Naive B cell (primary cell): ENCODE data around the gene SOHLH2. TPM values are rescaled to one million over a fixed set of nuclear protein-coding genes. Genes with fewer than 3 reads are reported as not detected.

Experiments
- ATAC-seq, 2 donors: fragments of 150-1000 bp; cut with Tn5 transposase; 2 replicates each; pipeline ENCODE4 v1.10.0; 2021; ENCODE audit warnings: low read depth in 2 of 2, mild to moderate bottlenecking in 2 of 2, moderate library complexity in 2 of 2
- DNase-seq: peaks from one replicate; pipeline ENCODE4 v3.0.0; 2022
- H3K27ac Mint-ChIP-seq, 6 donors: one replicate each; pipeline ENCODE4 v1.8.0; 2020 to 2022; ENCODE audit warnings: mild to moderate bottlenecking in 6 of 6, mixed read lengths in 6 of 6, moderate library complexity in 5 of 6, inconsistent platforms in 2 of 6
- H3K27me3 Mint-ChIP-seq, 3 donors: one replicate each; pipeline ENCODE4 v1.8.0; 2021 to 2022; ENCODE audit warnings: mixed read lengths in 3 of 3, mild to moderate bottlenecking in 1 of 3
- H3K36me3 Mint-ChIP-seq, 2 donors: one replicate each; pipeline ENCODE4 v1.8.0; 2020 to 2022; ENCODE audit warnings: mixed read lengths in 2 of 2, inconsistent platforms in 1 of 2, mild to moderate bottlenecking in 1 of 2
- H3K4me1 Mint-ChIP-seq, 3 donors: one replicate each; pipeline ENCODE4 v1.8.0; 2020 to 2022; ENCODE audit warnings: mixed read lengths in 3 of 3, inconsistent platforms in 1 of 3, mild to moderate bottlenecking in 1 of 3, moderate library complexity in 1 of 3
- H3K4me3 Mint-ChIP-seq, 8 donors: one replicate each; pipeline ENCODE4 v1.8.0; 2020 to 2022; ENCODE audit warnings: mild to moderate bottlenecking in 8 of 8, mixed read lengths in 8 of 8, moderate library complexity in 8 of 8, inconsistent platforms in 2 of 8
- H3K9me3 Mint-ChIP-seq, 7 donors: one replicate each; pipeline ENCODE4 v1.8.0; 2020 to 2022; ENCODE audit warnings: mixed read lengths in 7 of 7, mild to moderate bottlenecking in 5 of 7, inconsistent platforms in 2 of 7, moderate library complexity in 1 of 7
- polyA plus RNA-seq, 6 donors: library from polyadenylated mRNA; unstranded; fragments of 300-500 nt; fragmentation: Illumina TruSeq; gene quantifications; one replicate each; pipeline ENCODE4 v1.2.3, GENCODE V29; 2021; ENCODE audit warnings: low read depth in 6 of 6

Gene SOHLH2, protein sequence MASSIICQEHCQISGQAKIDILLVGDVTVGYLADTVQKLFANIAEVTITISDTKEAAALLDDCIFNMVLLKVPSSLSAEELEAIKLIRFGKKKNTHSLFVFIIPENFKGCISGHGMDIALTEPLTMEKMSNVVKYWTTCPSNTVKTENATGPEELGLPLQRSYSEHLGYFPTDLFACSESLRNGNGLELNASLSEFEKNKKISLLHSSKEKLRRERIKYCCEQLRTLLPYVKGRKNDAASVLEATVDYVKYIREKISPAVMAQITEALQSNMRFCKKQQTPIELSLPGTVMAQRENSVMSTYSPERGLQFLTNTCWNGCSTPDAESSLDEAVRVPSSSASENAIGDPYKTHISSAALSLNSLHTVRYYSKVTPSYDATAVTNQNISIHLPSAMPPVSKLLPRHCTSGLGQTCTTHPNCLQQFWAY
- not detected for polyA plus RNA-seq

DNA sequence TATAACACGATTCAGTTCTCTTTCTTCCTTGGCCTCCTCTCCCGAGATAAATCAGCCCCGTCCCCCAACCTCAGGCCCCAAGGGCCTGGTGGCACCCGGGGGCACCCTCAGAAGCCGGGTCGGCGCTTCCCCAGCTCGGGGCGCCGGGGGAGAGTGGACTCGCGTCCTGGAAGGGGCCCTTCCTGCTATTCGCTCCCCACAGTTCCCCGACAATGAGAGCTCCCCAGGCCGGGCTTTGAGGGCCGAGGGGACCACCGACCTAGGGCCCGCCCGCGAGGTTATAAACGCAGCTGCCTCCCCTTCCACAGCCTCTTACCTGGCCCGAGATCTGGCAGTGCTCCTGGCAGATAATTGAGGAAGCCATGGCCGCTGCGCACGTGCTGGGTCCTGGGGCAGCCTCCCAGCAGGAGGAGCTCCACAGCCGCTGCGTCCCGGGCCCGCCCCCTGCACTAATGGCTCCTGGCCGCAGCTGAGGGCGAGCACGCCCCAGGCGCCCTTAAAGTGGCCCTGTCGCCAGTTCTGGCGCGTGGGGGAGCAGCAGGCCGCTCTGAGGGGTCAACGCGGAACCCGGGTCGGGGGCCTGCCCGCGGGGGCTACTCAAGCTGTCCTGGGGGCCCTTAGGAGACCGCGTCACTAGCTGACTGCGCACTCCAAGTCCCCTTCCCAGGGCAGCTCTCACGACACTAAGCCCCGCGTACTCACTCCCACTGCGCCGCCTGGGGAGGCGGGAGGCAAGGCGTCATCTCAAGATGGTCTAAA is at the start of gene SOHLH2:
Gene SOHLH2 (minus strand): TSS at position 394 of the 759 bp plus-strand sequence. CDS start 30 bp downstream, at position 364.
- Mint-ChIP-seq H3K4me3 (no peak within 1 kb of the TSS), H3K27me3 (peaks cover 0 to 9% (median 0%) of the 10 kb centered on the region in 3 donors), H3K4me1 (no peaks in the 10 kb centered on the region), H3K27ac (no peak within 1 kb of the TSS), H3K36me3 (peaks cover 0 to 3% of the 10 kb centered on the region in 2 donors), H3K9me3 (peaks cover 0 to 16% (median 7%) of the 10 kb centered on the region in 7 donors)
- DNase-seq (no peak), ATAC-seq (no peak)

DNA sequence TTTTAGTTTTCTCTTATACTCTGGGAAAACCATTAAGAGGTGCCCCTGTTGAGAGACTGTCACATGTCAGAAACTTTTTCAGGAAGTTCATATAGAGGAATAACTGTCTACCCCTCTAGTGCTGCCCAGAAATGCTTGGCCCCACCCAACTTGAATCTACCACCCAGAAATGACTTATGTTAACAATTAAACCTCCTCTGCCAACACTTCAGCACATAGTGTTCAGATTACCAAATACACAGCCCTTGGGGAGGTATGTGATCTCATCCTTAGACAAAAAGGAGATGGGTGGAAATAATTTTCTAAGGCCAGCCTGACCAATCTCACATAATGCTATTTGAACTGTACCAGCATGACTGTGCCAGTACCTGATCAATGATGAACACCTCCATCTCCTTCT is 47.6 kb upstream of the SOHLH2 start:
- DNase-seq = no peak
- no peaks in the 10 kb centered on the region for H3K9me3 Mint-ChIP-seq
- H3K4me3 Mint-ChIP-seq = no peak overlapping the region
- ATAC-seq = no peak
- H3K36me3 Mint-ChIP-seq = no peaks in the 10 kb centered on the region
- no peaks in the 10 kb centered on the region for H3K4me1 Mint-ChIP-seq
- peaks cover 0 to under 1% (median under 1%) of the 10 kb centered on the region in 3 donors for H3K27me3 Mint-ChIP-seq
- no peak overlapping the region for H3K27ac Mint-ChIP-seq

DNA sequence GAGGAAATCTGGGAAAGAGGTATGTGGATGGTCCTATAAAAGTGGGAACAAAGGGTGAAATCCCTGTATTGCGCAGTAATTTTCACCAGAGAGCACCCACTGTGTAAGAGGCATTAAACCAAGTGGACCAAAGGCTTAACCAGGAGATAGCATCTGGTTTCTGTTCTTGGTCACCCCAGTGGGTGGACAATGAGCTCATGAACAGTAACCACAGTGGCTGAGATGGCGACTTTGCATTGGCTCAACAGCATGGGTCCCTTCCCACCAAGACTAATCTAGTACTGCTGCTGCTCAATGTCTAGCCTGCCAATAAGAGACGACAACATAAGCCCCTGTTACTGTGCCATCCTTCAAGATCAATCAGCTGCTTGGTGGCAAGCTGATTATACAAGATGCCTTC is 46.7 kb upstream of the SOHLH2 start:
- Mint-ChIP-seq H3K27me3 (peaks cover 0 to 5% (median 4%) of the 10 kb centered on the region in 3 donors), H3K27ac (peak overlapping the region in 1 of 6 donors; percentile 38), H3K36me3 (no peaks in the 10 kb centered on the region), H3K4me1 (no peaks in the 10 kb centered on the region), H3K4me3 (no peak overlapping the region), H3K9me3 (peaks cover 0 to under 1% (median 0%) of the 10 kb centered on the region in 7 donors)
- DNase-seq = no peak
- no peak for ATAC-seq

DNA sequence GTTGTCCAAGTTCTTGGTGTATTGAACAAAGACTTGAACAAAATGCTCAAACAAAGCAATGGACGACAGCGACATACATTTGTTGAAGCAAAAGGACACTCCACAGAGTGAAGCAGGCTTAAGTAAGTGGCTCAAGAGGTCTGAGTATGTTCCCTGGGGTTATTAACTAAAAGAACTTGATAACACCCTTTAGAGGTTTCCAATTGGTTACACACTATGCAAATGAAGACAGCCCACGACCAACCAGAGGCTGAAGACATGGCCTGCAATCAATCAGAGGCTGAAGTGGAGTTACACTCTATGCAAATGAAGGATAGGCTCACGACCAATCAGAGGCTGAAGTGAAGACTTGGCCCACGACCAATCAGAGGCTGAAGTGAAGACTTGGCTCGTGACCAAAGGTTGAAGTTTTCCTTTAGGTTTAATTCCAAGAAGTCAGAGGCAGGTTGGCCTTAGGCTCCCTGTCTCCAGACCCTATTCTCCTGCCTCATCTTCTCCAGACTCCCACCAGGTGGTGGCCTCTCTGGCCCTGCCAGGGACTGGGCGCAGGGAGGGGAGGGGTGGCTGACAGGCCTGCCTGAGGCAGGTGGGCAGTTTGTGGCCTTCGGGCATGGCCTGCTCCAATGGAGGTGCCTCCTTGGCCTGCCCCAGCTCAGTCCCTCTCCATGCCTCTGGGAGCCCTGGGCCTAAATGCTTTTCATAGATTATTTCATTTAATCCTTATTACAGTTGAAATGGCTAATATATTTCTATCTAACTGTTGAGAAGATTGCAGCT is 45.2 kb upstream of the SOHLH2 start:
- Mint-ChIP-seq H3K4me3 (no peak overlapping the region), H3K27me3 (peaks cover 0 to 5% (median 4%) of the 10 kb centered on the region in 3 donors), H3K4me1 (no peaks in the 10 kb centered on the region), H3K9me3 (peaks cover 0 to 4% (median 0%) of the 10 kb centered on the region in 7 donors), H3K27ac (no peak overlapping the region), H3K36me3 (no peaks in the 10 kb centered on the region)
- ATAC-seq (no peak), DNase-seq (no peak)

DNA sequence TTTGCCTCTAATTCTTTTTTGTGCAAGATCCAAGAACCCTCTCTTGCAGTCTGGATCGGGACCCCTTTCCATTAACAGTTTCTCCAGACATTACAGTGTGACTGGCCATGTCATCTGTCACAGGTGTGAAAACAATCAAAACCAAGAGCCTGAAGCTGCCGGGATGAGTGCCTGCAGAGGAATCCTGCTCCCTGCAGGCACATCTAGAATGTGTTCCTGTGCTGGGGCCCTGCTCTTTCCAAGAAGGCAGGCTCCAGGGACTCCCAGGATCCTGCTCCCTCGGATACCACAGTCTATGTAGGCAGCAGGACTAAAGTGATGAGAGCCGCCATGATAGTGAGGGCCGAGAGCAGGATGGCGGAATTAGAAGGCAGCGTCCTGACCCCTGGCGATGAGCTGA is 44.5 kb upstream of the SOHLH2 start:
- Mint-ChIP-seq H3K4me3 (no peak overlapping the region), H3K27ac (no peak overlapping the region), H3K4me1 (no peaks in the 10 kb centered on the region), H3K9me3 (peaks cover 0 to 4% (median 0%) of the 10 kb centered on the region in 7 donors), H3K27me3 (peaks cover 0 to 5% (median 4%) of the 10 kb centered on the region in 3 donors), H3K36me3 (no peaks in the 10 kb centered on the region)
- DNase-seq (no peak), ATAC-seq (no peak)

DNA sequence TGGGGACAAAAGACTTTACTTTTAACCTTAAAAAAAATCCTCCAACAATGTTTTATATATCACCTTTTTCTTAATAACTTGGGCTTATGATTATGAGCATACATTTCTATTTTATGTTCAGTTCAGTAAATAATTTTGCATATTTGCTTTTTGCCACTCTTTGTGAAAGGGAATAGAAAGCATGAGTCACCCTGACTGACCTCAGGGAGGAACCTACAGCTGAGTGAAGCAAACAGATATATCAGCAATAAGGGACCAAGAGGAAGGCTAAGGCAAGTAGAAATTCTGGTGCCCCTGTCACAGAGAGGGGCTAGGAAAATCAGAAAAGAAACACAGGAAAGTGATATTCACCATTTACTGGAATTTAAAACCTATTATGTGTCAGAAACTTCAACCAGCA is 37.2 kb upstream of the SOHLH2 start:
- Mint-ChIP-seq H3K4me3 (no peak overlapping the region), H3K36me3 (no peaks in the 10 kb centered on the region), H3K27ac (no peak overlapping the region), H3K9me3 (peaks cover 0 to 6% (median 0%) of the 10 kb centered on the region in 7 donors), H3K4me1 (no peaks in the 10 kb centered on the region), H3K27me3 (no peaks in the 10 kb centered on the region)
- ATAC-seq = no peak
- no peak for DNase-seq

DNA sequence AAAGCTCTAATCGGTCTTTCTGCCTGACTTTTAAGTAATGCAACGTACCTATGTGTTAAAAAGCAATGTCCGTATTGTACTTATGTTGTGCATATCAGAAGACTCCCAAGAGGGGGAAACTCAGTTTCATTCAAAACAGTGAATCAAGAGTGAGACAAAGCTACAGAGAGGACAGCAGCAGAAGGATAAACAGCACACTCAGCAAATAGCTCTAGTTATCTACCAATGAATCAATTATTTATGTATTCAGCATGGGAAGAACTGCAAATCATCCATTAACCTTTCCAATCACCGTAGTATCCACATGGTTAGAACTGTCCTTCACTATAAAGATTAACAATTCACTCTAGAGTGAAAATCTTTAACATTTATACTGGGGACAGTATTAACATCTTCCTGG is 36.7 kb upstream of the SOHLH2 start:
- H3K36me3 Mint-ChIP-seq = no peaks in the 10 kb centered on the region
- no peaks in the 10 kb centered on the region for H3K4me1 Mint-ChIP-seq
- DNase-seq (no peak), ATAC-seq (no peak)
- H3K27ac Mint-ChIP-seq = no peak overlapping the region
- H3K9me3 Mint-ChIP-seq = peaks cover 0 to 11% (median 1%) of the 10 kb centered on the region in 7 donors
- no peaks in the 10 kb centered on the region for H3K27me3 Mint-ChIP-seq
- no peak overlapping the region for H3K4me3 Mint-ChIP-seq

DNA sequence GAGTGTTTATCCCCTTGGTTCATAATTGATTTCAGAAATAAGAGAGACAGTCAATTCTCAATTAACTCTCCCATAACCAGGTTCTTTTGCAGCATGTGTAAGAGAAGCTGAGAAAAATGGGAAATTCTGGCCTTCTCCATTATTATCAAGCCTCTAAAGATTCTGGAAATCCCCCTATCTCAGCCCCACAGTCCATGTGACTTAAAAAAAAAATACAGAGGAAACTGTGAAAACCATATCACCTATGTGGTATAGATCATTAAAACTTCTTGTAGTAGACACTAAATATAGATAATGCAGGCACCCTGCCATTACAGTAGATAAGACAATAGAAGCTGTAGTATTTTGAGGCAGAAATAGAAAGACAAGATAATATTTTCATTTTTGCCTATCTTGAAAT is 34.3 kb upstream of the SOHLH2 start:
- Mint-ChIP-seq H3K27me3 (no peaks in the 10 kb centered on the region), H3K4me1 (no peaks in the 10 kb centered on the region), H3K4me3 (no peak overlapping the region), H3K27ac (no peak overlapping the region), H3K9me3 (peaks cover 0 to 13% (median 0%) of the 10 kb centered on the region in 7 donors), H3K36me3 (no peaks in the 10 kb centered on the region)
- ATAC-seq (no peak), DNase-seq (no peak)

DNA sequence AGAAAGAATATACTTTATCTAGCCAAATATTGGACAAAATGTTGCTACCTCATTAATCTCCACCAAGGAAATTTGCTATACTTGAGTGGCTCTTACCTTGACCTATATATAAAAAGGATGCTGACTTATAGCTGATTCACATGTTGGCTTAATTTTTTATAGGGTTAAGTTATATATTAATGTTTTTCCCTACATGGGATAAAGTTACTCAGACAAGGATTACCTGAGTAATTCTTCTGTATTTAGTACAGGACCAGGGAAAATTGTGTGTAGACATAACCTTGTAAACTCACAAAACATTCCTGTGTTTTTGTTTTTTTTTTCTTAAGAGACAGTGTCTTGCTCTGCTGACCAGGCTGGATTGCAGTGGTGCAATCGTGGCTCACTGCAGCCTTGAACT is 30.6 kb upstream of the SOHLH2 start:
- no peak overlapping the region for H3K4me3 Mint-ChIP-seq
- DNase-seq (no peak), ATAC-seq (no peak)
- peaks cover 0 to 13% (median 0%) of the 10 kb centered on the region in 7 donors for H3K9me3 Mint-ChIP-seq
- no peak overlapping the region for H3K27ac Mint-ChIP-seq
- H3K27me3 Mint-ChIP-seq = no peaks in the 10 kb centered on the region
- H3K4me1 Mint-ChIP-seq = no peaks in the 10 kb centered on the region
- no peaks in the 10 kb centered on the region for H3K36me3 Mint-ChIP-seq

DNA sequence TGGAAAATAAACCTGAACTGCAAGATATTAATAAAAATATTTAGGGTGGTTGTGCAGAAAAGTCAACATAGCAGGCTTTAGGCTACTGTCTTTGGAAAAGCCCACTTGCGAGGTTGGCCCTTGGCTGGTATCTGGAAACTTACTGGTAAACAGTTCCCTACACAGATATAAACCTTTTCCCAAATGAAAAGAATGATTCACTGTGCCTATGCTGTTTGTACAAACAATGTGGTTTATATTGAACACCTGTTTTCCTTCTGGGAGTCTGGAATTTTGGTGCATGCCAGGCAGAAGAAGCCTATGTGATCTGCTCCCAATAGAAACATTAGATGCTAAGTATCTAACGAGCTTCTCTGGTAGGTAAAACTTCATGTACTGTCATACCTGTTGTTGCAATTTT is 29.7 kb upstream of the SOHLH2 start:
- ATAC-seq (no peak), DNase-seq (no peak)
- H3K27me3 Mint-ChIP-seq = no peaks in the 10 kb centered on the region
- H3K27ac Mint-ChIP-seq = no peak overlapping the region
- no peak overlapping the region for H3K4me3 Mint-ChIP-seq
- no peaks in the 10 kb centered on the region for H3K36me3 Mint-ChIP-seq
- no peaks in the 10 kb centered on the region for H3K4me1 Mint-ChIP-seq
- H3K9me3 Mint-ChIP-seq = peaks cover 0 to 13% (median 0%) of the 10 kb centered on the region in 7 donors

DNA sequence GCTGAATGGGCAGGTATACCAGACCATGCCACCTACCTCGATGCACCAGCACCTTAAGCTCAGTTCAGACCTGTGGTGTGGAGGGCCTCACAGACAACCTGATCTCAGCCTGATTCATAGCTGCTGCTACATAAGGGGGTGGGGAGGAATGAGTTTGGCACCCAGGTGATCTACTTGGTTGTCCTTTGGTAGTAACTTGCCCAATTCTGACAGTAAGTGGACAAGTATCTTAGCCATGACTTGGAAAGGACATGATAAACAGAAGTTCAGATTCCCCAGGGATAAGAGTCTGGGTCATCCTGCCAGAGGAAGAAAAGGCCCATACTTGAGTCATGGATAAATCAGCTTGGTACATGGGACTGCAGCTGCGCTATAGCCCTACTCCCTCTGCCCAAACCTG is 28.4 kb upstream of the SOHLH2 start:
- Mint-ChIP-seq H3K27me3 (no peaks in the 10 kb centered on the region), H3K27ac (no peak overlapping the region), H3K36me3 (no peaks in the 10 kb centered on the region), H3K9me3 (peaks cover 0 to 13% (median 0%) of the 10 kb centered on the region in 7 donors), H3K4me3 (no peak overlapping the region), H3K4me1 (no peaks in the 10 kb centered on the region)
- DNase-seq (no peak), ATAC-seq (no peak)

DNA sequence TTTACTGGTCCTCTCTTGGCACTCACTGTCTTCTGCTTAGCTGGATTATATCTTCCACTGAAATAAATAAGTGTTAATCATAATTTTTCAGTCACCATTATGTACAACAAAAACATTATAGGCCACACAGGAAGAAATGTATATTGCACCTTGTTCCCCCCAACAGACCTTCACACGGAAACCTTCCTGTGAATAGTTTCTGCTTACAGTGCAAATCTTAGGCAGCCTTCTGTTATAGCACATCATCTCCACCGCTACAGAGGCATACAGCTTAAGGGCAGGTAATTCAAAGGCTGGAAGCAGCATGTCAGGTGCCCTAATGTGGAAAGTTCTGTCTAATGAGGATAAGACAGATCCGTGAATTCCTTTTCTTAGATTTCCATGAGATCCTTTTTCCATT is 16.9 kb upstream of the SOHLH2 start:
- no peak for DNase-seq

DNA sequence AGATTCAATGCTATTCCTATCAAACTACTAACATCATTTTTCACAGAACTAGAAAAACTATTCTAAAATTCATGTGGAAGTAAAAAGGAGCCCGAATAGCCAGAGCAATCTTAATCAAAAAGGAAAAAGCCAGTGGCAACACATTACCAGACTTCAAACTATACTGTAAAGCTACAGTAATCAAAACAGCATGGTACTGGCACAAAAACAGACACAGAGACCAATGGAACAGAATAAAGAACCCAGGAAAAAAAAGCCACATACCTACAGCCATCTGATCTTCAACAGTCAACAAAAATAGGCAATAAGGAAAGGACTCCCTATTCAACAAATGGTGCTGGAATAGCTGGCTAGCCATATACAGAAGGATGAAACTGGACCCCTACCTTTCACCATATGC is 10.4 kb upstream of the SOHLH2 start:
- Mint-ChIP-seq H3K9me3 (peaks cover 0 to 21% (median 16%) of the 10 kb centered on the region in 7 donors), H3K4me3 (no peak overlapping the region), H3K4me1 (no peaks in the 10 kb centered on the region), H3K27ac (no peak overlapping the region), H3K36me3 (no peaks in the 10 kb centered on the region), H3K27me3 (peaks cover 0 to 4% (median 0%) of the 10 kb centered on the region in 3 donors)
- DNase-seq (no peak), ATAC-seq (no peak)

More for the DNA sequence above, 16.9 kb upstream of the SOHLH2 start:
- H3K4me1 Mint-ChIP-seq = no peaks in the 10 kb centered on the region
- H3K27ac Mint-ChIP-seq = no peak overlapping the region
- H3K9me3 Mint-ChIP-seq = peaks cover 0 to 24% (median 12%) of the 10 kb centered on the region in 7 donors
- H3K27me3 Mint-ChIP-seq = peaks cover 0 to 3% (median 0%) of the 10 kb centered on the region in 3 donors
- no peak for ATAC-seq
- no peaks in the 10 kb centered on the region for H3K36me3 Mint-ChIP-seq
- H3K4me3 Mint-ChIP-seq = no peak overlapping the region
